ENCODE data around the gene IRF2BP1.
A peak's percentile ranks its signal among the peaks of the same experiment; 100 is the strongest.
"Not testable (repeated sequence)": the region's sequence is repeated elsewhere in the genome, so short reads cannot be mapped to it uniquely, and the experiment has no call there.

The IRF2BP1 gene

GRCh38 chr19:45901912-45902650 lies 16.1 kb upstream of the IRF2BP1 start, which contains the start of gene MYPOP:
TSS of gene MYPOP (minus strand) at chr19:45902613. CDS start at chr19:45901773, 840 bp downstream.
- DNase-seq: peak; percentile 7

DNA sequence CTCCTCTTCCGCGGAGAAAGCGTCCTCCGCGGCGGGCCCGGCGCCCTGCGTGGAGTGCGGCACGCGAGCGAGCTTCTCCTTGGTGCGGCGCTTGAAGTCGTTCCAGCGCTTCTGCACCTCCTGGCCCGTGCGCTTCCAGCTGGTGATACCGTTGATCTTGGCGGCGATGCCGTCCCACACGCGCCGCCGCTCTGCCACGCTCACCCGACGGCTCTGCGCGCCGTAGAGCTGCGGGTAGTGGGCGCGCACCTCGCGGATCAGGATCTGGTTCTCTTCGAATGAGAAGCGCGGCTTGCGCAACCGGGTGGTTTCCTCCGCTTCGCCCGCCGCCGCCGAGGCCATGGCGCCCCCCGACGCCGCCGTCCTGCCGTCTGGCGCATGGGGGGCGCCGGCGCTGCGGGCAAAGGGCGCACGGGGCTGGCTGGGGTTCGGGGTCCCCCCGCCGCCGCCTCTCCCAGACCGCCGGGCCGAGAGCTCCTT lies 15.5 kb upstream of the IRF2BP1 start:
- DNase-seq: peak; percentile 46

- DNase-seq: no peak
These were observed 14.9 kb upstream of the IRF2BP1 start for GRCh38 chr19:45900738-45901431.

DNA sequence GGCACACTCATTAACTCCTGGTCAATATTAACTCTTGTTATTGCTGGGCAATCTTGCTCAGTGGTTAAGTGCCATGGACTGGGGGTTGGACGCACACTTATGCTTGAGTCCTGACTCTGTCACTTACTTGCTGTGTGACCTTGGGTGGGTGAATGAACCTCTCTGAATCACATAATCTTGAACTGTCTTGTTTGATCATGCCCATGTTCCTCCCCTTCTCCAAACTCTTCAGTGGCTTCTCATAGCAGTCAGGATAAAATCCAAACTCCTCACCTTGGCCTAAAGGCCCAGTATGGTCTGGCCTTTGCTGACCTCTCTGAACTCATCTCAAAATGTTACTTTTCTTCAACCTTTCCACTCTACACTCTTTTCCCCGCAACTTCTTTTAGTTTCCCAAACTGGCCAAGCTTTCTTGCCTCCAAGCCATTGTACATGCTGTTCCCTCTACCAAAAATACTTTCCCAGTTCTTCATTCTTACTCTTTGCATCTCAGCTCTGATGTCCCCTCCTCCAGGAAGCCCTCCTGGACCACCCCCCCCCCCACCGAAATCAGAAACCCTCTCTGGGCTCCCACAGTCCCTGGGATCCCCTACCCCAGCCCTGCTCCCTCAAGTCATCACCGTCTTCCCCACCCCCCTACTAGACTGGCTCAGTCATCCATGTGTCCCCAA lies 14.1 kb upstream of the IRF2BP1 start:
- no peak for DNase-seq

GRCh38 chr19:45899253-45899652 lies 13.3 kb upstream of the IRF2BP1 start:
- no peak for DNase-seq

GRCh38 chr19:45897261-45897812 lies 11.4 kb upstream of the IRF2BP1 start:
- DNase-seq: no peak

DNA sequence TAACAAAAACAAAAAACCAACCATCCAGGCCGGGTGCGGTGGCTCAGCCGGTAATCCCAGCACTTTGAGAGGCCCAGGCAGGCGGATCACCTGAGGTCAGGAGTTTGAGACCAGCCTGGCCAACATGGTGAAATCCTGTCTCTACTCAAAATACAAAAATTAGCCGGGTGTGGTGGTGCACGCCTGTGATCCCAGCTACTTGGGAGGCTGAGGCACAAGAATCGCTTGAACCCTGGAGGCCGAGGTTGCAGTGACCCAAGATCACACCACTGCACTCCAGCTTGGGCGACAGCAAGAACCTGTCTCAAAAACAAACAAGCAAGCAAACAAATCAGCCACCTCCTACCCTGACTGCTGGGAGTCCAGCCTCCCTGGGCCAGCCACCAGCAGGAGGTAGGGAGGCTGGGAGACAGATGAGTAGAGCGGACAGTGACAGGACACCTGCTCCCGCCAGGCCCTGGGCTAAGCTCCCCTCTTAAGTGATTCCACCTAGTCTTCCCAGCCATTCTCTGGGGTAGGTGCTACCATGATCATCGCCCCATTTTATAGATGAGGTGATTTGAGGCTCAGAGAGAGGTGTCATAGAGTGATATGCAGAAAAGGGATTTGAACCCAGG lies 10.2 kb upstream of the IRF2BP1 start:
- not testable (repeated sequence) for DNase-seq

GRCh38 chr19:45895519-45895972 lies 9.6 kb upstream of the IRF2BP1 start:
- DNase-seq: no peak

- no peak for DNase-seq
These were observed 4.9 kb upstream of the IRF2BP1 start for GRCh38 chr19:45890877-45891276.

- no peak for DNase-seq
These were observed 3.4 kb upstream of the IRF2BP1 start for GRCh38 chr19:45889210-45889885.

DNA sequence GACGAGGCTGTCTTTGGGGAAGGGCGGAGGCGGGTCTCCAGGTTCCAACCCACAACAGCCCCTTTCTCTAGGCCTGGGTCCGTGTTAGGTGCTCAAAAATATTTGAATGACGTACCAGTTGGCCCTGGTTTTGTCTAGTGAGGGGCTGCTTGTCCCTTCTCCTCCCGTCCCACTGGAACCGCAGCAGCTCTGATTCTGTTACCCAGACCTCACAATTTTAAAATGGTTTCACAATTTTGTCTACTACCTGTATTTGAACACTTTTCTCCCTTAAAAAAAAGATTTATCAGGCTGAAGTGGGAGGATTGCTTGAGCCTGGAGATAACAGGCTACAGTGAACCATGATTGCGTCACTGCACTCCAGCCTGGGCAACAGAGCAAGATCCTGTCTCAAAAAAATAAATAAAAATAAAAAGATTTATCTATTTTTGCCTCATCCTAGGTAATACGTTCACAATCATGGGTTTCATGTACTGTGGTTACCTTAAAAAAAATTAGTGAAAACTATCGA lies 1.3 kb upstream of the IRF2BP1 start:
- DNase-seq: no peak

- peak; percentile 93 for DNase-seq
These were observed 672 bp upstream of the IRF2BP1 start for GRCh38 chr19:45886427-45887199.

DNA sequence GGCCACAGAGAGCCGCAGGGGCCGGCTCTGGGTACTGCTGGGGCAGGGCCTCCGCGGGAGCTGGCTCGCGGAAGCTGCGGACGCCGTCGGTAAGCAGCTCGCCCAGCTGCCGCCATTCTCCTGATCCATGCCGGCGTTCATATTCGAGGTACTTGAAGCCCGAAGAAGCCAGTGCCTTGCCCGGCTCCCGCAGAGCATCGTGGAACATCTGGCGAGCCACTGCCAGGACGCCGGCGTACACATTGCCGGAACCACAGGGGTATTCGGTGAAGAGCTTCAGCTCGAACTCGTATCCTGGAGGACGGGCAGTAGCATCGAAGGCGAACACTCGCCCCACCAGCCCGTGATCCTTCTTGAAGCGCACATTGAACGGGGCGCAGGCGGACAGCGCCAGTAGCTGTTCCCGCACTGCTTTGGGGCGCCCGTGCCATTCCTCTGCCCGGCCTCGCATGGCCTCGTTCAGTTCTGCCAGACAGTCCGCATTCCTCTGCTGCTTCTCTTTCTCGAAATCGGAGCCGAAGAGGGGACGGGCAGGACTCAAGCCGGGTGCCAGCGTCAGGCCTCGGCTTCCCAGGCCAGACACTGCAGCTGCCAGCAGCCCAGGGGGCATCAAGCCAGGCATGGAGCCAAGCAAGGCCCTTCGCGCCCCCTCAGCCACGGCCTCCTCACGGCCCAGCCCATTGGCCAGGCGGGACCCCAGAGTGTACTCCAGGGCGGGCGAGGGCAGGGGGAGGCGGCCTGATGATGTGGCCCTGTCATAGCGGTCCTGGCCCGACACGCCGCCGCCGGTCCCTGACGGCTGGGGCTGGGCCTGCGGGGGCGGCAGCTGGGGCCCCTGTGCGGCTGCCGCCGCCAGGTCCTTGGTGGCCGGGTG lies 1.0 kb downstream of the IRF2BP1 start:
- no peak for DNase-seq

DNA sequence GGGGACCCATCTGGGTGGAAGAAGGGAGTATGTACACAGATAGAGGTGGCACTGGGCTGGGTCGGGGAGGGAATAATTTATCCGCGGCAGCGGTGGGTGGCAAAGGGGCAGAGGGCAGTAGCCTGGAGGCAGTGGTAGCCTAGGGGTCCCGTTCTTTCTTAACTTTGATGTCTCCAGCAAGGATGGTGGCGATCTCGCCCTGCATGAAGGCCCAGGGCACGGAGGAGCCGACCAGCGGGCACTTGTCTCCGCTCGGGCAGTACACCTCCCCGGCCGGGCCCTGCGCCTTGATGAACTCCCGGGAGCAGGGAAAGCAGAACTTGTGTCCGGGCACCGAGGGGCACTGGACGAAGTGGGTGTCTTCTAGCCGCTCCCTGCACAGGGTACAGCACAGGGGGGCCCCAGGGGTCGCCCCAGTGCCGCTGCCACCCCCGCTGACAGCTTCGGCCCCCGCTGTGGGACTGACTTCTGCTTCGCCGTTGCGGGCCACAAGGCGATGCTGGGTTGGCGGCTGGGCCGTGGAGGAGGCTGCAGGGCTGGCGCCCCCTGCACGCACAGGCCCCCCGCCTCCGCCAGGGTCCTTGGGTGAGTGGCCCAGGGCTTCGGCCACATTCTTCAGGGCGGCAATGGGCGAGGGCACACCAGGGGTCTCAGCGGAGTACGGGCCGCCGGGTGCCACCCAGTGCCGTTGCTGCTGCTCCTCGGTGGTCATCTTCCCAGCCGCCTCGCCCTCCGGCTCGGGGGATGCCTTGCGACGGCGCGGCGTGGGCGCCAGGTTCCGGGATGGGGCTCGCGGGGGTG lies 1.9 kb downstream of the IRF2BP1 start:
- no peak for DNase-seq

DNA sequence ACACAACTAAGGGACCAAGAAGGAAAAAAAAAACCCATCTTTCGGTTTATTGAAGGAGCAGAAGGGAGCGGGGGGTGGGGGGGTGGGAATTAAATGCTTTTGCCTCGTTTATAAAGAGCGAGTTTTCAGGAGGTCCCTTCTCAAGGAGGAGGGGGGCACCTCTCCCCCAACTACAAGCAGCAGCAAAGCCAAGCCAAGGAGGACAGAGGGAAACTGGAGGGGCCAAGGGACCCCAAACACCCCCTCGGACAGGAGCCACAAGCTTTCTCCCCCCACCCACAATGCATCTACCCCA lies 2.4 kb downstream of the IRF2BP1 start:
- DNase-seq: no peak

- peak; percentile 87 for DNase-seq
These were observed 3.0 kb downstream of the IRF2BP1 start for GRCh38 chr19:45882652-45883585.

- no peak for DNase-seq
These were observed 3.9 kb downstream of the IRF2BP1 start for GRCh38 chr19:45881909-45882528.

Data from CD4-positive, alpha-beta T cell treated with Interleukin-12 subunit alpha and Interleukin-12 subunit beta, for 1 hour (primary cell).